ENCODE results near the gene PKD1.
"Not testable (repeated sequence)": the region's sequence is repeated elsewhere in the genome, so short reads cannot be mapped to it uniquely, and the experiment has no call there.

DNA sequence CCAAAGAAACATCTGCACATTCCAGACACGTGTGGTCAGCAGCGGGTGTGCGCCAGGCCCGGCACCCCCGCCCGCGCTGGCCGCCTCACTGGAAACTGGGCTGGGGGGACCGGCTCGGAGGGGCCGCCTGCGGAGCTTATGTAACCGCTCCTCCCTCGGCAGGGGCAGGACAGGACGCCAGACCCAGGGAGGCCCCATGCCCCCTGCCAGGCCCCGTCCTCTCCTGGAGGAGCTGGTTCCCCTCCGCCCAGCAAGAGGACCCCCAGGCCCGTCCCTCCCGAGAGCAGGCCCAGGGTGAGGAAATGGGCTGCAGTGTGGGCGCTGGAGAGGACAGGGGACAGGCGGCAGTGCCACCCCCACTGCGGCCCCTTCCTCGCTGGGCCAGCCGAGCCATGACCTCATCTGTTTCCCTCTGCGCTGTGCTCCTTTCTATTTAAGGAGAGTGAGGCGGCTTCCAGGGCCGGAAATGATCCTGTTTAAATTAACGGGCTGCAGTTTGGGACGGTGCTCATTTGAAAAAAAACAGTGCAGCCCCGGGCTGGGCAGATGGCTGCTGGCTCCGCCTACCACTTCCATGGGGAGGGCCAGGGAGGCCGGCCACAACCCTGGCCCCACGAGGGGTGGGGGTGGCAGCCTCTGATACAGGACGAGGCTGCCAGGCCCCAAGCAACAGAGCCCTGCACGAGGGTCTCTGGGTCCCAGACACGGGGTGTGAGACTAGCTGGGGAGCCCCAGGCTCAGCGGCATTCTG lies 10.8 kb downstream of the PKD1 start:
- TF ChIP-seq, protein P1, sequence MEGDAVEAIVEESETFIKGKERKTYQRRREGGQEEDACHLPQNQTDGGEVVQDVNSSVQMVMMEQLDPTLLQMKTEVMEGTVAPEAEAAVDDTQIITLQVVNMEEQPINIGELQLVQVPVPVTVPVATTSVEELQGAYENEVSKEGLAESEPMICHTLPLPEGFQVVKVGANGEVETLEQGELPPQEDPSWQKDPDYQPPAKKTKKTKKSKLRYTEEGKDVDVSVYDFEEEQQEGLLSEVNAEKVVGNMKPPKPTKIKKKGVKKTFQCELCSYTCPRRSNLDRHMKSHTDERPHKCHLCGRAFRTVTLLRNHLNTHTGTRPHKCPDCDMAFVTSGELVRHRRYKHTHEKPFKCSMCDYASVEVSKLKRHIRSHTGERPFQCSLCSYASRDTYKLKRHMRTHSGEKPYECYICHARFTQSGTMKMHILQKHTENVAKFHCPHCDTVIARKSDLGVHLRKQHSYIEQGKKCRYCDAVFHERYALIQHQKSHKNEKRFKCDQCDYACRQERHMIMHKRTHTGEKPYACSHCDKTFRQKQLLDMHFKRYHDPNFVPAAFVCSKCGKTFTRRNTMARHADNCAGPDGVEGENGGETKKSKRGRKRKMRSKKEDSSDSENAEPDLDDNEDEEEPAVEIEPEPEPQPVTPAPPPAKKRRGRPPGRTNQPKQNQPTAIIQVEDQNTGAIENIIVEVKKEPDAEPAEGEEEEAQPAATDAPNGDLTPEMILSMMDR (conservative IDR thresholded peaks at IDR 0.05; ENCODE audit: low read depth, low read length), result not testable (repeated sequence)
- TF ChIP-seq EZH2 (IDR thresholded peaks at IDR 0.05; ENCODE audit: low read length, unreplicated experiment), result not testable (repeated sequence)
